Left kidney (tissue), 2 donors: ENCODE results near the gene RAP2A. TPM values are rescaled to one million over a fixed set of nuclear protein-coding genes. Genes with fewer than 3 reads are reported as not detected.

Experiments used
- DNase-seq: peaks from one replicate; pipeline ENCODE4 v3.0.0-alpha.2; 2013
- polyA plus RNA-seq: library from polyadenylated mRNA; unstranded; fragments of 120-200 nt; gene quantifications from one replicate; pipeline ENCODE4 v1.2.1, GENCODE V29; 2013; ENCODE audit not compliant: insufficient read length

RAP2A gene
- polyA plus RNA-seq, 1 donor = 43.9 TPM

DNA sequence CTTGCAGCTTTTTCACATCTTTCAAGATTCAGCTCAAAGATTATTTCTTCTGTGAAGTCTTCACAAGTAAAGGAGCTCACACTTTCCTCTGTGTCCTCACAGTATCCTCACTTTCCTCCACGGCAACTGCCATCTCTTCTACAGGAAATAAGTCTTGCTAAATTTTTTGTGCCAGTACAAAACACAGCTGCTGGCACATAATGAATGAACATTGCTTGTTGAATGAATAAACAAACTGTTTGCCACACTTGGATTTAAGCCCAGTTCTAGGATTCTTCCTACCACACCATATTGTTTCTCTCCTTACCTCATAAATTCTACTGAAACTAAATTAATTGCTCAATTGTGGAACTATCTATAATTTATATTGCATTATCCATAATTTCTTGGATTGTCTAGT, 59.5 kb downstream of the RAP2A start:
- no peak for DNase-seq

DNA sequence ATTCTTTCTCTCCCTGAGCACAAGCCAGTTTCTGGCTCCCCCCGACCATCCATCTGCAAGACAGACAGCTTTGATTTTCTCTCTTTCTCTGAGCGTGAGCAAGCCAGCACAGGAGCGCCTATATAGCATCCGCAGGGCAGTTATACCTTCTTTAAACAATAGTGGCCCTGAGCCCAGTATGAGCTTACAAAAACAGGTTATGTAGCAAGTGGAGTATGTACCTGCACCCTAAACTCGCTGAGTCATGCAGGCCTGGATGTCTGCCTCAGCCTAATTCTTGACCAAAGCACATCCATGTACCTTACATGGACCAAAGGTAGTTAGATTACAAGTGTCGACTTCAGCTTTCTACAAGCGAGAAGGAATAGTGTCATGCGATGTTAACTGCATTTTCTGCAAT, 61.7 kb downstream of the RAP2A start:
- no peak for DNase-seq

DNA sequence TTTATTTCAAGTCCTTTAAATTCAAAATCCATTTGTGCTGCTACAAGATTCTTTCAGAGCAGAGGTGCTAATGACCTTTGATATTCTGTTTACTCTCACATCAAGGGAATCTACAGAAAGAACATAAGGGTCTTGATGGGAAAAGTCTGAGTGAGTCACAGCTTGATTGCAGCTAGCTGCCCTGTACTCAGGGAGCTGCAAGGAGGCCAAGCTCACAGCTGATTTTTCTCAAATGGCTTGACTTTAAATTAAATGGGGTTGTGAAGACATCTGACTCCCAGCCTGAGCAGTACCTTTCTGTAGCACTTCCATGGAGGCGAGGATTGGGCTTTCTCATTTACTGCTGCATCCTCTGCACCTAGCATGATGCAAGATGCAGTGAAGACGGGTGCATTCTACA, 62.5 kb downstream of the RAP2A start:
- no peak for DNase-seq

DNA sequence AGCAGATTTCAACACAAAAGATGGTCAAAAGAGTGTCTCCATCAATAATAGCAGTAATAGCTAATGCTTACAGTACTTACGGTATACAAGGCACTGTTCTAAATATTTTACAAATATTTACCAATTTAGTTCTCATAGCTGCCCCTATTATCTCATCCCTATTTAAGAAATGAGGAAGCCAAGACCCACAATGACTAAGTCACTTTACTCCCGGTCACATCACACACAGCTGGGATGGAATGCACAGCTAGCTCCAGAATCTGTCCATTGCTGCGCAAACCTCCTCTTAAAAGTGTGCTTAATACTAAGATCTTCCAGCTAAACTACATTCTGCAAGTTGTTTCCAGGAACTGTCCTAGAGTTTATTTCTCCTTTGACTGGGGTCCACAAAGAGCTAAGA, 63.4 kb downstream of the RAP2A start:
- no peak for DNase-seq

DNA sequence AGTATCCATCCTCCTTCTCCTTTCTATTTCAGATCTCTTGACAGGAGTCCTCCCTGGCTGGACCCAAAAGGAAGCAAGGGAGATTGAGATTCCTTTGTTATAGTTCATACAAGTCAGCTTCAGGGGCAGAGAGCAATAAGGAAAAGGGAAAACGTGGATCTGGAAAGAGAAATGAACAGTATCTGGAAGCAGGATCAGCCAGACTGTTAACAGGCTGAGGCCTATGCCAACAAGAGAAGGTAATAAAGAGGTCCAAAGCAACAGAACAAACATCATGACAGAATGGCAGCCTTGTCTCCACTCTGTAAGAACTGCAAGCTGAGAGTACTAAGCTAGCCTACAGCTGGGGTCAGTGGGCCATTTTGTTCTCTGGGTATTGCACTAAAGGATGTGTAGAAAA, 64.5 kb downstream of the RAP2A start:
- no peak for DNase-seq

DNA sequence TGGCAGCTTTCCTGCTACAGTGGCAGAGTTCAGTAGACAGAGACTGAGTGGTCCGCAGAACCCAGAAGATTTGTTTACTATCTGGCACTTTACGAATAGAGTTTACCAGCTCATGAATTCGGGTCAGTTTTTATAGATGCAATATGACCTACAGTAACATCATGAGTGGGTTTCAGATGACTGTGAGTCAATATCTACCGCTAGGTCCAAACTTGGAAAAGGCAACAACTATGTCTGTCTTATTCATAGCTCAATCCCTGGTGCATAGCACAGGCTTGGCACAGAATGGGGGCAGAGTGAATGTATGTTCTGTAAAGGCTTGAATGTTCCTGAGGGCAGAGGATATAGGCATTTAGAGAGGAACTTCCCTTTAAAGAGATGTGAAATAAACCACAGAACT, 65.2 kb downstream of the RAP2A start:
- DNase-seq = no peak

DNA sequence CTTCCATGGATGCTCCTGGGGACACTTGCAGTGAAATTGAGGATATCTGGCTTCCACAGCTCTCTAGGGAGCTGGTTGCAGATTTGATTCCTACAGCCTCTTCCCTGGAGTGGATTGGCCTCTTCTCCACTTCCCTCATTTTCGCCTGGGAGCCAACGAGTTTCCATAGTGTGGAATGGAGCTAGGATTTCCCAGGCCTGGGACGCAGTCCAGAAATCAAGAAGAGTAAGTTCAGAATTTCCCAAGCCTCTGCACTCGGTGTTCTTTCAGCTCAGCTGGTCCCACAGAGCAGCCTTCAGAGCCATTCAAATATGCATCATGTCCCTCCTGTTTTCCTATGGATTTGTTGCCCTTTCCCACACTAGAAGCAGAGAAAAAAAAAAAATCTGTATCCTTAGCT, 68.2 kb downstream of the RAP2A start:
- DNase-seq = no peak

DNA sequence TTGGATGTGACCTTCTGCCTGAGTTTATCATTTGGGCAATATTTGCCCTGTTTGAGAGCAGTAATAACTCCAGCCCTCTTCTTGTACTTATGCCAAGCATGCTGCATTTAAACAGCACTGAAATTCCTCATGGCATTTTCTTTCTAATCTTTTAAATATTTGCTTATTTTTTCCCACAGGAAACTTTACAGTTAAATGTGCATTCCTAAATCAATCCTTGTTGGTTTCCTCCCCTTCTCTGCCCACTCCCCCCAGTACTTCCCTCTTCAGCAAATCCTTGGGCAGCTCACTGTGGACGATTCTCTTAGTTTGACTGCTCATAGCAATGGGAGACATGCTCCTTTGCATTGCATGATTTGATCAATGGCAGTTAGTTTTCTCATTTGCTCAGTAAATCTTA, 68.7 kb downstream of the RAP2A start:
- no peak for DNase-seq

DNA sequence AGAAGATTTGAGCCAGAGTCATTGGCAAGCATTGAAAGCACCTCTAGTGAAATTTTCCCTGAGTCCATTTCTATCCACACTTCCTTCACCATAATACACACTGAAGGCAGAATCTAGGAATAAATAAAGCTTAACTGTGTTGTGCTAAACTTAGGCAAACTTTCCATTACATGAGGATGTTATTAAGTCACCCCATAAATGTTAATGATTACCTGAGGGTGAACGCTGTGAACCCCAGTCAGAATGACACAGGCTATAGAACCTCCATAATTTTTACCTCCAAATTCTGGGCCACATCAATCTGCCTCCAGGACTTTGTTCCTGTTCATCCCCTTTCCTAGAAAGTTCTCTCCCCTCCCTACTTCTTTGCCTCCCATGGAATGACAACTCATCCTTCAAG, 71.0 kb downstream of the RAP2A start:
- no peak for DNase-seq

DNA sequence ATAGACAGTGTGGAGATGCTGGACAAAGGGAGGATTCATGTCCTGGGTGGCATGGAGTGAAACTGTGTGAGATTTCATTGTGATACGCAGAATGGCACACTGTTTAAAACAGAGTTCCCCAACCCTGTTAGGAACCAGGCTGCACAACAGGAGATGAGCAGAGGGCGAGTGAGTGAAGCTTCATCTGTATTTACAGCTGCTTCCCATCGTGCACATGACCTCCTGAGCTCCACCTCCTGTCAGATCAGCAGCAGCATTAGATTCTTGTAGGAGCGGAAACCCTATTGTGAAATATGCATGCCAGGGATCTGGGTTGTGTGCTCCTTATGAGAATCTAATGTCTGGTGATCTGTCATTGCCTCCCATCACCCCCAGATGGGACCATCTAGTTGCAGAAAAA, 72.5 kb downstream of the RAP2A start:
- DNase-seq = peak; percentile 10

DNA sequence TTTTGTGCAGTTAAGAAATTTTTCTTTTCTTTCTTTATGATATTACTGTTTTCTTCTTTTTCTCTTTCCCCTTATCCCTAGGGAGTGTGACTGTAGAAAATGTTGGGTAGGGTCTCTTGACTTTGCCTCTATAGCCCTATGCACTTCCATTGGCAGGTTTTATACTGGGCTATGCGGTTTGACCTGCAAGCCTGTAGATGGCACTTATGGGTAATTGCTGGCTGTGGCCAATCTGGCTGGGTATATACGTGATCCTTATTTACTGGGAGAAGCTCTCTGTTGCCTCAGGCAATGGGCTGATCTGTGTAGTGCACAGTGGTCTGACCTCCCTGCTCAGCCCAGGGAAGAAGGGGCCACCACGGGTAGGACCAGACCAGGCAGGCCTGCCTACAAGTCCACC, 78.8 kb downstream of the RAP2A start:
- no peak for DNase-seq

DNA sequence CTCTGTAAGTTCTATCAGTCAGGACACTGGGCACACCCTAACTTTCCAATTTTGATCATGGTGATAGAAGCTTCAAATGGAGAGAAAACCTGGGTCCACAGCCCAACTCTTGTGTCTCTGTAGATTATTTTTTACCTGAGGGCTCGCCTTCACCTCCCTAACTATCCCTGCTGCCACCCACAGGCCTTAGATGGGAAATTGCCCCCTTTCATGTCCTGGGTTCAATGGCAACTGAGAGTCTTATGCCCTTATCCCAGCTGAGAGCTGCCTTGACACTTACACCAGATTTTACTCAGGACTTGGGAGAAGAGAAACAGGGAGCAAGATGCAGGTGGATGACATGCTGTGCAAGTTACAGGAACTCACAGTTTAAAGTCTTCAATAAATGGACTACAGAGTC, 81.7 kb downstream of the RAP2A start:
- DNase-seq = no peak

DNA sequence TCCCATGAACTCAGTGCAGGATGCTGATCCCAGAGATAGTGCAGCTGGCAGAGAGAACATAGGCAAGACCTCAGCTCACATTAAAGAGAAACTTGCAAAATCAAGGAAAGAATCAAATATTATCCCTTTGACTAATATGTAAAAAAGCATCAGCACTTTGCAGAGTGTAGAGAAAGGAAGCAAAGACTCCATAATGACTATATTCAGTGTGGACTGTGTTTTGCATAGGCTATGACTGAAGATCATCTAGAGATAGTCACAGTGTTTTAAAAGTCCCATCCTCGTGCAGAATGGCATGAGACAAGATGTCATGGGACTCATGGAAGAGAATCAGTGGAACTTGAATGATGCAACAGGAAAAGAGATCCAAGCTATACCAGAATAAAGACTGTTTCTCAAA, 84.0 kb downstream of the RAP2A start:
- DNase-seq = no peak

Other genes with a start within 250 kb of the RAP2A start
- gene MBNL2, start 211.8 kb upstream of the RAP2A start, polyA plus RNA-seq = 61.8 TPM